C4-2B (cell line): ENCODE results near the gene SEC16A.

Experiments used
- H3K27ac ChIP-seq: fragments of 450-650 bp; 2 replicates; pipeline ENCODE4 v1.5.1; 2017
- CTCF ChIP-seq: fragments of 450-650 bp; conservative IDR thresholded peaks from 2 replicates; pipeline ENCODE4 v1.5.1; 2017; ENCODE audit warnings: mild to moderate bottlenecking
- ZFX ChIP-seq: fragments of 450-650 bp; IDR thresholded peaks from 2 replicates; pipeline ENCODE4 v1.6.1; 2017

Gene SEC16A

GRCh38 chr9:136497916-136498695, 15.3 kb upstream of the SEC16A start:
- TF ChIP-seq CTCF, result no peak
- TF ChIP-seq ZFX, result no peak

GRCh38 chr9:136496801-136497620, 14.2 kb upstream of the SEC16A start:
- no peak overlapping the region for H3K27ac ChIP-seq
- TF ChIP-seq ZFX (no peak), CTCF (no peak)

More at GRCh38 chr9:136497916-136498695, 15.3 kb upstream of the SEC16A start:
- no peak overlapping the region for H3K27ac ChIP-seq

- TF ChIP-seq CTCF, result no peak
- TF ChIP-seq ZFX, result no peak
- no peak overlapping the region for H3K27ac ChIP-seq
Measured at GRCh38 chr9:136496181-136496580, 13.3 kb upstream of the SEC16A start.

GRCh38 chr9:136495238-136495800, 12.5 kb upstream of the SEC16A start:
- TF ChIP-seq ZFX (no peak), CTCF (no peak)
- H3K27ac ChIP-seq, result no peak overlapping the region

GRCh38 chr9:136494531-136495215, 11.8 kb upstream of the SEC16A start:
- no peak for TF ChIP-seq ZFX
- no peak for TF ChIP-seq CTCF
- no peak overlapping the region for H3K27ac ChIP-seq

- TF ChIP-seq CTCF, result no peak
- TF ChIP-seq ZFX, result no peak
Measured at GRCh38 chr9:136494012-136494411, 11.2 kb upstream of the SEC16A start.

More at GRCh38 chr9:136494012-136494411, 11.2 kb upstream of the SEC16A start:
- no peak overlapping the region for H3K27ac ChIP-seq
